ENCODE data around the gene AFTPH.
"Not testable (repeated sequence)": the region's sequence is repeated elsewhere in the genome, so short reads cannot be mapped to it uniquely, and the experiment has no call there.

AFTPH gene

DNA sequence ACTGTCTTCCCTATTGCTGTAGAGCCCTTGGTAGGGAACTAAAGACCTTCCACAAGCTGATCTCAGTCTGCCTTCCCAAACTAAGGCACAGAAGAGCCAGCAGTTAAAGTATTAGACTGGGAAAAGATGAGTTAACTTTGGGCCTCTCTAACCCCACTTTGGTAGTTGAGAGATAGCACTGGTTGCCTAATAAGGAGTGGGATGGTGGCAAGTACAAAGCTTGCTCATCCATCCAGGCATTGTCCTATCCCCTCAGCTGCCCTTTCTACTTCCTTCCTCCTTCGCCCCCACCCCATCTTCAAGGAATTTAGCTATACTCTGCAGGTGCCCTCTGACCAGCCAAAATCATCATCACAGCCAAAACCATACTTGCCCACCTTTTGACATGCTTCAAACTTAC, 22.2 kb upstream of the AFTPH start:
- no peak for DNase-seq

DNA sequence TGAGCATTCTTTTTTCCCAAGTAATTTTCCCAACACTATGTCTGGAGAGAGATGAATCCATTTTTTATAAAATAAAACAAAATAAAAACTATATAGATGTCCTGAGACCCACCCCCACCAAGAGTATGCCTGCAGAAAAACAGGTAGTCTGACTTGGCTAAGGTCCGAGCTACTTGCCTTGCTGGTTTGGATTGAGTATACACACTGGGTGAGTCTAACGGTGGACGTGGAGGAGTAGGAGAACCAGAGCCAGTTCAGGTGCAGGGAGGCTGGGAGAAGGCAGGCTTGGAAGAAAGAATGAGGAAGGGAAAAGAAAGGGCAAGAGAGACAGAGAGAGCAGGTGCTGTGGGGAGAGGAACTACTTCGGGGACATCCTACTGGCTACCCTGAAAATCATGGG, 21.3 kb upstream of the AFTPH start:
- no peak for DNase-seq

DNA sequence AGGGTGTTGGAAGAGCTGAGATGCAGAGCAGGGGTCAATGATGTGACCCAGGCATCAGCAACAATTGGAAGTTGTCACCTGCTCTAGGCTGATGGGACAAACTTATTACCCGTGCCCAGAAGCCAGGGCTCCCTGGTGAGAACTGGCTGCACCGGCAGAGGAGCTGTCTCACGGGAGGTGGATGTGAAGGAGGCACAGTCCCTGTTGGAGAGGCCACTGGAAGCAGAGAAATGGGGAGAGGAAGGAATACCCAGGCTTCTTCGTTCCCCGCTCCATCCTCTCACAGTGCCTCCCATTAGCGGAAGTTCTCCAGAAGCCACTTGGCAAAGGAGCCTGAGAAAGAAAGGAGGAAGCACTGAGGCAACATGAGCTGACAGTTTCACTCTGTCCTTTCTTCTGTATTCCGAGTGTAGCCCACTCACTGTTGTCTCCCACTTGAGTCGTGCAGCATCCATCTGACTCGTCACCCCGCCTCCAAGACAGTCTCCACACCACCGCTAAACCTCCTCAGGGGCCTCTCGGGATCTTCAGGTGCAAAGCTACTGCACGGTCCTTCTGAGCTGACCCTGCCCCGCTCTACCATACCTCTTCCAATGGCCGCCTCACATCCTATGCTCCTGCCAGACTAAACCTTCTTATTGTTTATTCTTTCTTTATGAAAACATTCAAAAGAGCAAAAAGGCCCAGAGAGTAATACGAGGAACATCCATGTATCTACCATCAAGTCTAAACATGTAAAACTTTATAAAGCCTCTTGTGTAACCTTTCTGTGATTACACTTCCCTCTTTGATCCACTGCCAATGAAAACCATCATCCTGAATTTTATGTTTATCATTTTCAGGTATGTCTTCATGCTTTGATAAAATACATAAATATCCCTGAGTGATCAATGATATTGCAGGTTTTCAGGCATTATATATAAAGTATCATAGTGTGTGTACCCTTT, 19.1 kb upstream of the AFTPH start:
- no peak for DNase-seq

DNA sequence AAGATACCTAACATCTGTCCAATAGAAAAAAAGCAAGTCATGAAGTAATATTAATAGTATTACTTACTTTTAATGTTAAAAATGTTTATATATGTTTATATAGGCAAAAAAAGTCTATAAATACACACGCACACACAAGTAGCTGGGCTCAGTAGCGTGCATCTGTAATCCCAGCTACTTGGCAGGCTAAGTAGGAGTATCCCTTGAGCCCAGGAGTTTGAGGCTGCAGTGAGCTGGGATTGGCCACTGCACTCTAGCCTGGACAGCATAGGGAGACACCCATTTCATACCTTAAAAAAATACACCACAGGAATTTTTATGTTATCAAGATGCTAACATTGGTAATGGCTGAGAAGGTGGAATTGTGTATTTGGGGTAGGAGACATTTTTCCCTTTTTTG, 17.4 kb upstream of the AFTPH start:
- DNase-seq, result no peak

DNA sequence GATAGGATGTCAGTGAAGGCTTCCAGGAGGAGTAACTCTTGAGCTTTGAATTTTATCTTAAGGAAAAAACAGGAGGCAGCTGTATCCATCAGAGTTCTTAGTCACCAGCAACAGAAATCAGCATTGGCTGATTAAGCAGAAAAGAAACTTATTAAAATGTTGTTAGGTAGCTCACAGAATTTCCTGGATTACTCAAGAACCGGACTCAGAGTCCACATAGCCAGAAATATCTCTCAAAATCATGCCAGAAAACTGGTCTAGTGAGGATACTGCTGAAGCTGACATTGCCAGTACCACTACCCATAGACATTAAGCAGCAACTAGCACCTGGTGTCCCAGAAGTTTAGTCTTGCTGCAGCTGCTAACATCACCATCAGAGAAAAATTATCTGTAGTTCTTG, 10.1 kb upstream of the AFTPH start:
- no peak for DNase-seq

DNA sequence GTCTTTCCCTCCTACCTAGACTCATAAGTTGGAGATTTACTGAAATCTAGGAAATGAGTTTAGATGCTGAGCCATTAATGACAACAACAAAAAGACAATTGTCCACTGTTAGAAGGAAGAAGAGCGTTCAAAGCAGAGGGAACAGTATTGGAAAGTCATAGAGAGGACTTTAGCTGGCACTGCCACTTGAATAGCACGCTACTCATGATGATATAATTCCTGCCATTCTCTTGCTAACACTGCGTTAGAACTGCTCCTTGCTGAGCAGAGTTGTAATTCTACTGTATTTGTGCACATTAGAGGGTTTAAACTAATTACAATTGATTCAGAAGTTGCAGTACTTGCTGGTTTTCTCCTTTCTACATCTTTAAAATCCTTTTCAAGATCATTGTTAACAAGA, 9.0 kb upstream of the AFTPH start:
- DNase-seq, result no peak

DNA sequence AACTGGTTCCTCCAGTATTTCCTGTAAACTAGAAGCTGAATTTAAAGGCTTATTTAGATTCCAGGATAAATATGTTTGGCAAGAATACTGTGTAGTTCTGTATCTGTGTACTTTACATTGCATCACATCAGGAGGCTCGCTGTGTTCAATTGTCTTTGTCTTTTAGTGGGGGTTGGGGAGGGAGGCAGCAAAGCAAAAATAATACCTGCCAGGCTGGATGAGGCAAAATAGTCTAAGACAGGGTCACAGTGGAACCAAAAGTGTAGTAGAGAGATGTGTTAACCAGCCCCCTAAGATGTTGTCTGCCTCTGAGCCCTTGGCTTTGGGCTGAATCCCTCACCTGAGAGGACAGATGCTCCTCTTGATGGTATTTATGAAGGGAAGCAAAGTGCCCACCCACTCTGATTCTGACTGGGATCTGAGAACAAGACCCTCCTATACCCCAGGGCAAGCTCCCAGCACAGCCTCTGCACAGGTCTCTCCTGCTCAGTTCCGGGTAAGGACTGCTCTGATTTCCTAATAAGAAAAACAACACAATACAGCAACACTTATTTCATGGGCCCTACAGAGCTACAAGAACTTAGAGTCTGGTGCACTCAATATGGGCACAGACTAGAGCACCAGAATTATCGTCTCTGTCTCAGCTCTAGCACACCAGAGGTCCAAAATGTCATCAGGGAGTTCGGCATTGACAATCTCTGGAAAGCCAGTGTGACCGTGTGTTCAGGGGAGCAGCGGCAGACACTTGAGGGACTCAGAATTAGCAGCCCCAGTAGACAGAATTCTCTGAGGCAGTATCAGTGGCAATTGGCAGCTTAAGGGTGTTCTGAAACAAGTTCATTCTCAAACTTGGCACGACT, 7.2 kb upstream of the AFTPH start:
- DNase-seq, result no peak

DNA sequence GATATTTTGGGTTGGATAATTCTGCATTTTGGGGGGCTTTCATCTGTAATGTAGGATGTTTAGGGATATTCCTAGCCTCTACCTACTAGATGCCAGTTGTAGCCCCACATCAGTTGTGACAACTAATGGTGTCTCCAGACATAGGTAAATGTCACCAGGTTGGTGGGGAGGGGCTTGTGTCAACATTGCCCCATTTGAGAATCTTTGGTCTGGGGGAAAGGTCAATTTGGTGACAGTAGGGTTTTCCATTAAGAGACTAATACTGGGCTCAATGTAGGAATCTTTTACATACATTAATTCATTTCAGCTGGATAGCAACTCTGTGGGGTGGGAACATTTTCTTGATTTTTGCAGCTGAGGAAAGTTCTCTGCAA, 6.6 kb upstream of the AFTPH start:
- DNase-seq, result no peak

DNA sequence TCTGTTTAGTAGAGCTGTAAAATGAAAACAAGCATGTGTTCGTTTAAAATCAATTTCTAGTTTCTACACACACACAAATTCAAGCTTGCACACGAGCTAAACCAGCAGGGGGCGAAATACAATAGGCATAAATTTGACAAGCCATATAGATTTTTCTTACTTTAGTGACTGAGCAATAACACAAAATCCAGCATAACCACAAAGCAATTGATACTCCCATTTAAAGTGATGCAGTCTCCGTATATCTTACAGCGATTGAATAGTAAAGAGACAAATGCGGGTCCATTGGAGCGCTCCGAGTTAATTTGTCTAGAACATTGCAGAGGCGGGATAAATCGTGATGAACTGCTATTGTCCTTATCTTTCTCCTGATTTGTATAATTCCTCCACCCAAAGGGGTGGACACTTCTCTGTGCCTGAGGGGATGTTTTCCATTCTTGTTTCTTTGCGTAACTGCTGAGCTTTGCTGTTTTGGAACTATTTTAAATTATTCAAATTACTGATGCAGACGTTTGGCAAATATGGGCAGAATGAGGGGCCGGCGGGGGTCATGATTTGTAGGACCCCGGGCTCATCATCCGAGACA, 1.2 kb upstream of the AFTPH start:
- DNase-seq, result peak; percentile 72 to 76

DNA sequence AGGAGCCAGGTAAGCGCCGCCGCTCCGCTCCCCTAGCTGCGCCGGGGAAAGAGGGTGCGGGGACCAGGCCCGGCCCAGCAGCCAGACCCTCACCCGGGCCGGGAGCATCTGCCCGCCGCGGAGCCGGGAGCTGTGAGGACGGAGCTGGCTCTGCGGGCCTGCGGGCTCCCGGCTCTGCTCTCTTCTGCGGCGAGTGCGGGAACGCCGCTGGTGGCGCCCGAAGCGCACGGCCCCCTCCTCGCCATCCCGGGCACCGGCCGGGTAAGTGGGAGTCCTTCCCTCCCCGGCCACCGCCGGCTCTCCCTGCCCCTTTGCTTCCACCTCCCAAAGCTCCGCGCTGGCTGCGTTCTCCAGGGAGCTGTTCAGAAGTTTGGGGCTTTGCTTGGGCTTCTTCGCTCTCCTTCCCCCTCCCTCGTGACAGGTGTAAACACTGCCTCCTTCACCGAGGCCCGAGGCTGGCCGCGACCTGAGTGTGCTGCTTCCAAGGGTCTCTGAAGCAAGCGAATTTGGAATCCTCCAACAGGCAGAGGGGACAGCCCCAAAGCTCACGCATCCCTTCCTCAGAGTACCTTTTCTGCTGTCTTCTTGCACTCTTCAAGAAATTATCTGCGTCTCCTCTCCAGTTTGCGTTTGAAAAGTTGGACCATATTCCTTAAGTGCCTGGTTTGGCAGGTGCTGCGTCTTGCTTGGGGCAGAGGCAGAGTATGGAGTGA, 632 bp downstream of the AFTPH start:
- peak; percentile 44 to 48 for DNase-seq

DNA sequence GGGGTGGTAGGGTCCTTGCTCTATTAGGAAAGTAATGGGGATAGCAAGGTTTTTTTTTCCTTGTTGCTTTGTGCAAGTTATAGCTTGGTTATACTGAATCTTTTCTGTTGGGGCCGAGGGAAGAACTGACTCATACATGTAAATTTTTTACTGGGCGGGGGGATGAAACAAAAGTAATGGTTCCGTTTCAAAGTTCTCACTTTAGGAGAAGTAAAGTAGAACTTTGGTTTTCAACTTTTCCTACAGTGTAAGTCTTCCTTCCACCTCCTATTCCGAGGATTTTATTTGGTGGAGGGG, 1.1 kb downstream of the AFTPH start:
- peak; percentile 17 to 51 for DNase-seq

DNA sequence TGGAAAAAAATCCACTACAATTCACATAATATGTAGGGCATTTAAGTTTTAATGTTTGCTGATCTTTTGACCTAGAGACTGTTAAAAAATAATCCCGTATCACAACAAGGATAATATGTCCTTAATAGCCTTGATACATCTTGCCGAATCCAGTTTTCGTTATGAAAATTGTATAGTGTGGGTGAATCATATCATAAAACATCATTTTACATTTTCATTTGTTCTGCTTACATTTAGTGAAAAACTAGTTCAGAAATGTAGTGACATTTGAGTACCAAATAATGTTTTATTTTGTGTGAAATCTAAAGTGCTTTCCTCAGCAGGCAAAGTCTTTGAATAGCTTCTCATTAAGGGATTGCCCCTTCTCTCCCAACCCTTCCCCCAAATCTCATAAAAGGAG, 1.9 kb downstream of the AFTPH start:
- DNase-seq, result no peak

DNA sequence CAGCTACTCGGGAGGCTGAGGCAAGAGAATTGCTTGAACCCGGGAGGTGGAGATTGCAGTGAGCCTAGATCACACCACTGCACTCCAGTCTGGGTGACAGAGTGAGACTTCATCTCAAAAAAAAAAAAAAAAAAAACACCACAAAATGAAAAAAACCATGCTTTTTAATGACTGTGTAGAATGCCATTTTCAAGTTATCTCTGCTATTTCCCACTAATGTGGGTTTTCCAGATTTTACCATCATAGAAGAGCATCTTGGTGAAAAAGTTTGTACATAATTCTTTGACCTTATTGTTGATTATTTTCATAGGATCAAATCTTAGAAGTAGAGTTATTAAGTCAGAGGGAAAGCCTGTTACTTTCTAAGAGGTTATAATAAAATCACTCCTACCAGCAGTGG, 6.8 kb downstream of the AFTPH start:
- not testable (repeated sequence) for DNase-seq

DNA sequence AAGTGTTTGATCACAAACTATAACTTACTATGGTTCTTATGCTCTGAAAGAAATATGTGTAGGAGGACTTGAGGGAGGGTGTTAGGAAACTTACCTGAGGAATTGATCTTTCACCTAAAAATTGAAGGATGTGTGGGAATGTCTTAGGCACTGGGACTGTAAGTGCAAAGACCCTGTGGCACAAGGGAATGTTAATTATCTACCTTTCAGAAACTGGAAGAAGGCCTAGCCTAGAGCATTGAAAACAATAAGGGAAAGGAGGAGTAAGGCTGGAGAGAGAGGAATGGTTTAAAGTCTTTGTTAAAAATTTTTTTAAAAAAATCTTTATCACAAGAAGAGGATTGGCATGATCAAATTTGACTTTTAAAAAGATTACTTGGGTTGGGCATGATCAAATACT, 7.9 kb downstream of the AFTPH start:
- DNase-seq, result no peak

DNA sequence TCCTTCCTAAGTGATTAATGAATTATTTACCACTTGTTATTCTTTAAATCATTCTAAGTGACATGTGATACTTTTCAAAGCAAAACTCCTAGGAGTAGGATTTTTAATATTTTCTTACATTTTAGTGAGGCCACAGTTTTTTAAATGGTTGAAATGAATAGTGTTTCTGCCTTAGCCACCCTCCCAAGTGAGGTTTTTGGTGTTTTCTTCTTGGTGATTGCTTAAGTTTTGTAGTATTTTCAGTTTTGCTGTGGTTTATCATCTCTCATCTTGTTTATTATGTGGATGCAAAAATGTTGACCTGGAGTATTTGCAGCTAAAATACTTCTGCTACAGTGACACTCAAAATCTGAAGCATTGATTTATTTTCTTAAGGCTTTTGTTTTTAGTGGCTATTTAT, 9.8 kb downstream of the AFTPH start:
- no peak for DNase-seq

DNA sequence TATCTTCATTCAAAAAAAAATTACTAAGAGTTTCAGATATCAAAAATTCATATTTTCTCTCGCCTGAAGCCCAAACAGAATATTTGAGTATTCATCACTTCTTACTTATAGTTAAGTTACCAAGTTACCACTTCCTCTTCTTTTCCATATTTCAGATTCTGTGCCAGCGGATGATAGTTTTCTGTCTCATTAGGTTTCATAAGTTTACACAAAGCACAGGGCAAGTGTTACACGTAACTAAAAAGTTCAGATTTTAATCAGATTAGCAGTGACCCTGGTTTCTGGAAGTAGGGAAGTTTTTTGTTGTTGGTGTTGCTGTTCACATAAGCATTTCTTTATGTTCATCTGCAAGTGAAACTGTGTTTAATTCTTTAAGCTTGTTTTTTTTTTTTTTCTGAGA, 10.2 kb downstream of the AFTPH start:
- DNase-seq, result no peak

DNA sequence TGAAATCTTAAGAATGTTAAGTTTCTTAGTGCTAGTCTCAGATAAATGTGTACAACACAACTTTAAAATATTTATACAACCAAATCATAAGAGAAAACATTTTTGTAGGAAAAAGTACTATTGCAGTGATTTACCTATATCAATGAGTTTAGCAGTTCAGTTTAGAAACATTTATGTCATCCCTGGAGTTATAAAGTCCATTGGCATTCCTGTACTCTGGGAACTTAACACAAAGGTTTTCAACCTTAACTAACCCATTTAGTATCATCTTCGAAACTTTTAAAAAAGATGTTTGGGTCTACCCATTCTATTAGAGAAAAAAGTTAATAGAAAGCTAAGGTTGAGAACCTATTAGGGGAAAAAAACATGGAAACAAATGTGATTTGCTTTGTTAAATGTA, 10.9 kb downstream of the AFTPH start:
- no peak for DNase-seq

DNA sequence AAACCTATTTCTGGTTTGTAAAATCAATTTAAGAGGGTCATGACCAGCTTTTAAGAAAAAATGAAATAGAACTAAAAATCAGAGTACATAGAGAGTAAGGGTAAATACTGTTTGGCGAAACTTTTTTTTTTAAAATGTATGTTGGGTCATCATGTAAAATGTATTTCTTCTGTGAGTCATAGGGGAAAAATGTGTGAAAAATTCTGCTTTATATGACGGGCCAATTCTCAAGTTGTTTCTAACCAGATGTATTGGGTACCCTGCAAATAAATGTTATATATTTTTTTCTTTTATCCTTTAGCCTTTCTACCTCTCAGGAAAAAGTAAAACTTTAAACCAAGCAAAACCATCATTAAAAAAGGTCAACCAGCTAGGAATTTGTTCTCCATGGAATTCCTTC, 13.9 kb downstream of the AFTPH start:
- DNase-seq, result no peak

DNA sequence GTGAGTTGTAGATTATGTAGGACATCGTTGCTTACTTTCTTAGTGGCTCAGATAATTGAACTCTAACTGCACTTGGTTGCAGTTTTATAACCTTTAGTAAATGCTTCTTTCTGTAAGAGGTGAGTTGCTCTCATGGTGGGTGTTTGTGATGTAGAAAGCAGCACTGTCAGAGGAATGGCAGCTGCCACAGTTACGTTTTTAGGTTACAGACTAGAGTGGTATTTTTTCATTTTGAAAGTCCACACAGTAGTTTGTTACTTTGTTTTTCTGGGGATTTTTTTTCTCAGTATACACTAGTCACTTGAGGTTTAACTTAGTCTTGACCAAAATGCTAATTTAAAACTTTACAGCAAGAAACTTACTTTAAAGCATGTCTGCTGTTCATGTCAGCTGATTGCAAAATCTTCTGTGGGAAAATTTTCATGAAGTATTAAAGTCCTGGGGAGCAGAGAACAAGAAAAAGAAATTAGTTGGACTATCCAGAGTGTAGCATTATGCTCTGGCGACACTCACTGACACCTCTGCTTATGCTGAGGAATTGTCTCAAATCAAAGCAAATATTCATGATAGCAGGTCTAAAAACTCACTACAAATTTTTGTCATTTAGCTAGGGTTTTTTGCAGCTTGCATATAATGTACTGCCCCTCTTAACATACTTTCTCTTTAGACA, 14.8 kb downstream of the AFTPH start:
- DNase-seq, result no peak

DNA sequence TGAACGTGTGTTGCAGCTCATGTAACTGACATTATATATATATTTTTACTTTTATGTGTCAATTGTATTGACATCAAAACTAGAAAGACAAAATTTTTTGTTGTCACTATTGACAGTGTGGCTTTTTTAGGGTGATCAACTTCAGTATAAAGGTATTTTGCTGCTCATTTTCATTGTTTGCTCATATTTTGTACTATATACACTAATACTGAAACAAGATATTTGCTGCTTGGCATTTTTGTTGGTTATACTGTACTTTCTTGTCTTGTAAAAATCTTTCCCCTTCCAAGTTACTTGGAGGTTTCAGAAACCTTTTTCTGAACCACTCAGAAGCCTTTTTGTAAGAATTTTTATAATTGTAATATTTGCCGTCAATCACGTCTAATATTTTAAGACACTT, 16.5 kb downstream of the AFTPH start:
- no peak for DNase-seq

DNA sequence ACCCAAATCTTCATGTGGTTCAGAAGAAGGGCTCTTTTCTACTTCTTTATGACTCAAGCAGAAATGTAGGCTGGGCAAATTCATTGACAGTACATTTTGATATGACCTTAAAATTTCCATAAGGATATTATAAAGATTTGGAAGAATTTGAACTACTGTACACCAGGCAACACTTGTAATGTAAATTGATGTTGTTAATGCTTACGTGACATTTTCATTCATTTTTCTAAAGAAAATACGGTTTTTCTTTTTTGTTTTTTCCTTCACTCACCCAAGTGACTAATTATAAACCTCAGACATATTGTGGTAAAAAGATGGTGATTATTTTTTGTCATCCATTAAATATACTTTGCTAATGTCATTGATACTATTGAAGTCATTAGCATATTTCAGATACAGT, 17.4 kb downstream of the AFTPH start:
- no peak for DNase-seq

Data from stimulated activated CD4-positive, alpha-beta T cell treated with anti-CD3 and anti-CD28 coated beads, Interleukin-2, amount 100 ng/mL, for 24 hours (primary cell).